Uterus (tissue), 4 donors: Measurements from ENCODE around the gene COL10A1. TPM values are rescaled to one million over a fixed set of nuclear protein-coding genes. Genes with fewer than 3 reads are reported as not detected.

ENCODE experiments used
- DNase-seq, 2 donors: peaks; one replicate each; pipeline ENCODE4 v3.0.0-alpha.2; 2019 to 2020
- H3K27ac ChIP-seq, 2 donors: fragments of 200-600 bp; sonication (generic); 1 replicate in 1 of 2; 2 replicates in 1 of 2; pipeline ENCODE4 v1.5.1; 2016 to 2018
- H3K27me3 ChIP-seq, 2 donors: fragments of 200-600 bp; sonication (generic); one replicate each; pipeline ENCODE4 v1.5.1; 2018 to 2019; ENCODE audit warnings: control low read depth in 1 of 2
- H3K36me3 ChIP-seq, 2 donors: fragments of 200-600 bp; sonication (generic); one replicate each; pipeline ENCODE4 v1.5.1; 2019; ENCODE audit warnings: control low read depth in 1 of 2
- H3K4me1 ChIP-seq, 2 donors: fragments of 200-600 bp; sonication (generic); one replicate each; pipeline ENCODE4 v1.5.1; 2018 to 2019; ENCODE audit warnings: control low read depth in 1 of 2
- H3K4me3 ChIP-seq, 2 donors: fragments of 200-600 bp; sonication (generic); 1 replicate in 1 of 2; 2 replicates in 1 of 2; pipeline ENCODE4 v1.5.1; 2018 to 2019; ENCODE audit warnings: mild to moderate bottlenecking in 1 of 2
- H3K9me3 ChIP-seq, 2 donors: fragments of 200-600 bp; sonication (generic); one replicate each; pipeline ENCODE4 v1.5.1; 2019; ENCODE audit warnings: control low read depth in 1 of 2
- POLR2A ChIP-seq, 2 donors: fragments of 450-650 bp; IDR thresholded peaks; one replicate each; pipeline ENCODE4 v1.6.1; 2016; ENCODE audit warnings: antibody characterized with exemption in 2 of 2, mild to moderate bottlenecking in 1 of 2, moderate library complexity in 1 of 2
- intact Hi-C: fragments of 100-400 bp; cut with DNase I; formaldehyde crosslinking; loops from one replicate; pipeline ENCODE4 v1.15.1; 2023; ENCODE audit warnings: low total_unique reads
- total RNA-seq, 4 donors: library from RNA; depleted of rRNA in 3 of 4; stranded (reverse); fragments of >200 nt in 3 of 4; gene quantifications; one replicate each; pipeline versions ENCODE4 v1.1.0 to v1.2.4, GENCODE V29; 2014 to 2023
- TF ChIP-seq, protein P1 (sequence below), 4 experiments: fragments of 200-600 bp in 2 of 4; fragments of 450-650 bp in 2 of 4; sonication (generic) in 2 of 4; IDR thresholded peaks; one replicate each; pipeline ENCODE4 v1.5.1; 2016 to 2019; ENCODE audit warnings: antibody characterized with exemption in 4 of 4, mild to moderate bottlenecking in 2 of 4, moderate library complexity in 1 of 4
- donor health status: DM: yes; HTN: yes; CAD: no.

Gene COL10A1
- total RNA-seq, 4 donors from 2014 or later = 0.07 TPM; not detected in 3

DNA sequence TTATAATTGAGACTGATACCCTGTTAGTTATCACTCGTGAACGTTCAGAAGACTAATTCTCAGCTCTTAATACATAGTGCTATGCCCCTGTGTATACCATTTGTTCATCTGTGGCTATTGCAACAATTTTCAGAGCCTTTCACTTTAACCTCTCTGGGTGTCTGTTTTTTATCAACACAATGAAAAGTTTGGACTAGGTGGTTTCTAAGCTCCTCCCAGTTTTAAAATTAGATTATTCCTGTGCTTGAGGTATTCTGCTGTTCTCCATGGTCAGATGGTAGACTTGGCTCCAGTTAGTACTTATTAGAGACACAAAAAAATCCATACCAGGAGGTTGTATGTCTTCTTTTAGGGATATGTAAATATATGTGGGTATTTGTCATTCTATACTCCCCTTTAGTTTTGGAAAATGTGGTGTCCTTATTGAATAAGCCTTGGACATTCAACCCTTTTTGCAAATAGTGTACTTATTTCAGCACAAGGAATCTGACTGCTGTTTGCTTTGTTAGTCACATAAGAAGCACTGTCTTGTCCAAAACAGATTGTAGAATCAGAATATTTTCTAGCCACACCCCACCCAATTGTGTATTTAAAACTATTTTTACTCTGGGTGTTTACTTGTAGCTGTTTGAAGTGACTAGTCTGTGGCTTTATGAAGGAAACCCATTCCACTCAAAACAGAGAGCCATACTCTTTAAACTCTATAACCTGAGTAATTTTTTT lies 2.0 kb upstream of the COL10A1 start:
- no peaks in the 10 kb centered on the region for H3K4me1 ChIP-seq
- no peak overlapping the region for H3K4me3 ChIP-seq
- no peaks in the 10 kb centered on the region for H3K9me3 ChIP-seq
- H3K27ac ChIP-seq = no peak overlapping the region
- no peak for DNase-seq
- no peak for TF ChIP-seq POLR2A (IDR thresholded peaks at IDR 0.05)
- TF ChIP-seq, protein P1, sequence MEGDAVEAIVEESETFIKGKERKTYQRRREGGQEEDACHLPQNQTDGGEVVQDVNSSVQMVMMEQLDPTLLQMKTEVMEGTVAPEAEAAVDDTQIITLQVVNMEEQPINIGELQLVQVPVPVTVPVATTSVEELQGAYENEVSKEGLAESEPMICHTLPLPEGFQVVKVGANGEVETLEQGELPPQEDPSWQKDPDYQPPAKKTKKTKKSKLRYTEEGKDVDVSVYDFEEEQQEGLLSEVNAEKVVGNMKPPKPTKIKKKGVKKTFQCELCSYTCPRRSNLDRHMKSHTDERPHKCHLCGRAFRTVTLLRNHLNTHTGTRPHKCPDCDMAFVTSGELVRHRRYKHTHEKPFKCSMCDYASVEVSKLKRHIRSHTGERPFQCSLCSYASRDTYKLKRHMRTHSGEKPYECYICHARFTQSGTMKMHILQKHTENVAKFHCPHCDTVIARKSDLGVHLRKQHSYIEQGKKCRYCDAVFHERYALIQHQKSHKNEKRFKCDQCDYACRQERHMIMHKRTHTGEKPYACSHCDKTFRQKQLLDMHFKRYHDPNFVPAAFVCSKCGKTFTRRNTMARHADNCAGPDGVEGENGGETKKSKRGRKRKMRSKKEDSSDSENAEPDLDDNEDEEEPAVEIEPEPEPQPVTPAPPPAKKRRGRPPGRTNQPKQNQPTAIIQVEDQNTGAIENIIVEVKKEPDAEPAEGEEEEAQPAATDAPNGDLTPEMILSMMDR (IDR thresholded peaks at IDR 0.05) = no peak
- no peaks in the 10 kb centered on the region for H3K27me3 ChIP-seq
- intact Hi-C loops = no loop called here
- H3K36me3 ChIP-seq = no peaks in the 10 kb centered on the region

DNA sequence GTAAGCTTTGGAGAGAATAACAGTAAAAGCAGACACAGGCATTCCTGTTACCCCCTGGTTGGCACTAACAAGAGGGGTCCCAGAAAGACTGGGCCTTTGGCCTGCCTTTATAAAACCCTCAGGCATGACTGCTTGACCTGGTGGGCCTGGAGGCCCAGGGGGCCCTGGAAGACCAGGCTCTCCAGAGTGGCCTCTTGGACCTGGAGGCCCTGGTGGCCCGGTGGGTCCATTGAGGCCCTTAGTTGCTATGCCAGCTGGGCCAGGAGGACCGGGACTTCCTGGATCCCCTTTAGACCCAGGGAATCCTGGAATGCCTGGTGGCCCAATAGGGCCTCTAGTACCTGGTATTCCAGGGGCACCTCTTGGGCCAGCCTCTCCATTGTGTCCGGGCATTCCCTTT lies 5.5 kb downstream of the COL10A1 start:
- intact Hi-C loops = no loop called here
- H3K36me3 ChIP-seq = no peaks in the 10 kb centered on the region
- H3K27ac ChIP-seq = no peak overlapping the region
- H3K27me3 ChIP-seq = no peaks in the 10 kb centered on the region
- TF ChIP-seq, protein P1 (IDR thresholded peaks at IDR 0.05) = no peak
- TF ChIP-seq POLR2A (IDR thresholded peaks at IDR 0.05) = no peak
- H3K4me3 ChIP-seq = no peak overlapping the region
- no peaks in the 10 kb centered on the region for H3K9me3 ChIP-seq
- H3K4me1 ChIP-seq = no peaks in the 10 kb centered on the region
- DNase-seq = no peak

DNA sequence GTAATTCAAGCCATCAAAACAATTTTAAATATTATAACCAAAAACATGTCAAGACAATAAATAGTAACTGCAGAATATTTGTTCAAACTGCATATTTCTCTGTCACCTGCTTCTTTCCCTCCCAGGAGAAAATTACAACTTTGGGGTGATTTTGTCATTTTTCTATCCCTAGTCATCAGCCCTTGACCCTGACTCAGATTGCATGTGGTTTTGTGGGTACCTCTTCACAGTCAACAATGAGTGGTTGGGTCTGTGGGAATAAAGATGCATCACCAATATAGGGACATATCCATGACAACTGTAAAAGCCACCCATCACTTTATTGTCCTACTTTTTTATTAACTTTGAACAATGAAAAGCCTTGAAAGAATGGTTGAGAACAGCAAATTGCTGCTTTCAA lies 7.3 kb downstream of the COL10A1 start:
- no peak for DNase-seq
- TF ChIP-seq POLR2A (IDR thresholded peaks at IDR 0.05) = no peak
- TF ChIP-seq, protein P1 (IDR thresholded peaks at IDR 0.05) = no peak
- Histone ChIP-seq H3K27ac (no peak overlapping the region), H3K4me1 (no peaks in the 10 kb centered on the region), H3K27me3 (no peaks in the 10 kb centered on the region), H3K4me3 (no peak overlapping the region), H3K9me3 (no peaks in the 10 kb centered on the region), H3K36me3 (no peaks in the 10 kb centered on the region)
- intact Hi-C loops = no loop called here

DNA sequence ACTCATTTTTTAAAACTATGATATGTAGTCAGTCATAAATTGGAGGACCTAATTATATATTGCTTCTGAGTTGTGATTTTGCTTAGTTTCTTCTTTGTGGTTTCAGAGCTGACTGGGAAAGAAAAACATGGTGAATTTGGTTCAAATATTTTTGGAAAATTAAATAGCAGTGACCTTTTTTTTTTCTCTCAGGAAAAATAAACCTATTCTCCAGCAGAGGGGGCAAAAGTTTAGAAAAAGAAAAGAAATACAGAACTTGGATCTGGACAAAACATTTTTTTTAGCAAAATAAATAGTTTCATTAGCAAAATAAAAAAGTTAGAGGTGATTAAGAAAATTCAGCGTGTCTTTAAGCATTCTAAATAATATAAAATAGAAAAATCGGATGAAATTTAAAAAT lies 10.2 kb downstream of the COL10A1 start:
- Histone ChIP-seq H3K27ac (no peak overlapping the region), H3K36me3 (no peaks in the 10 kb centered on the region)
- no peak for TF ChIP-seq POLR2A (IDR thresholded peaks at IDR 0.05)
- TF ChIP-seq, protein P1 (IDR thresholded peaks at IDR 0.05) = no peak

DNA sequence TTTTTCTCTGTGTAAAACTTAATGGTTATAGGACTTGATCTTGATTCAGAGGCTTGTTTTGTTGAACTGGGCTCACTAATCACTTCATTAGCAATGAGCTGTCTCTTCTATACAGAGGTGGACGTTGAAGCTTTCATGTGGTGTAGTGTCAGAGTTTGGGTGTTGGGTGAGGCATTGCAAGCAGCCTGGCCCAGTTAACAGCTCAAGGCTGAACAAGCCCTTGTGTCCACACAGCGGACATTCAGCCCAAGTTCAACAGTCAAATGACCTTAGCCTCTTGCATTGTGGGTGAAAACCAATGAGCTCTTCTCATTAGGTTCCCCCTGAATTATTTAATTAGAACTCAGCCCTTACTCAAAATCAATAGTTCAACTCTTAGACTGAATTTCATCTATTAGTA lies 12.5 kb downstream of the COL10A1 start:
- no peaks in the 10 kb centered on the region for H3K9me3 ChIP-seq
- no peak overlapping the region for H3K27ac ChIP-seq
- no peak for DNase-seq
- TF ChIP-seq POLR2A (IDR thresholded peaks at IDR 0.05) = no peak
- TF ChIP-seq, protein P1 (IDR thresholded peaks at IDR 0.05) = no peak
- no peaks in the 10 kb centered on the region for H3K4me1 ChIP-seq
- H3K27me3 ChIP-seq = no peaks in the 10 kb centered on the region
- no peaks in the 10 kb centered on the region for H3K36me3 ChIP-seq
- H3K4me3 ChIP-seq = no peak overlapping the region
- intact Hi-C loops = no loop called here

More for the DNA sequence above, 10.2 kb downstream of the COL10A1 start:
- Histone ChIP-seq H3K27me3 (no peaks in the 10 kb centered on the region), H3K4me1 (no peaks in the 10 kb centered on the region), H3K9me3 (no peaks in the 10 kb centered on the region), H3K4me3 (no peak overlapping the region)
- no peak for DNase-seq
- intact Hi-C loops = no loop called here
